Panc1 (cell line): Measurements from ENCODE around the gene GADD45G. TPM values are rescaled to one million over a fixed set of nuclear protein-coding genes. Genes with fewer than 3 reads are reported as not detected.

Experiments used
- ATAC-seq: fragments of 200-7000 bp; cut with Tn5 transposase; 2 replicates; pipeline ENCODE4 v1.9.1; 2020; ENCODE audit warnings: mild to moderate bottlenecking, moderate library complexity
- BruUV-seq: library from RNA; stranded (reverse); fragments of 400-500 nt; replicated peaks from 2 replicates; lab custom pipeline; 2021; lab: Mats Ljungman, UMichigan
- CTCF ChIA-PET: fragments of 300-600 bp; sonication (Branson Sonifier 250); formaldehyde crosslinking; loops from one replicate; lab custom pipeline; 2022; ENCODE audit warnings: antibody characterized with exemption; lab: Charles Lee
- POLR2A ChIA-PET: fragments of 300-600 bp; sonication (Branson Sonifier 250); formaldehyde crosslinking; loops from one replicate; lab custom pipeline; 2022; ENCODE audit warnings: antibody characterized with exemption; lab: Charles Lee
- DNase-seq: peaks from one replicate; pipeline ENCODE4 v3.0.0-alpha.2; 2010; ENCODE audit warnings: low read depth, low spot score
- H3K27ac ChIP-seq: 2 replicates; pipeline ENCODE4 v1.5.1; 2011; ENCODE audit warnings: mild to moderate bottlenecking, low read length, inconsistent platforms
- H3K27me3 ChIP-seq: fragments of 200-500 bp; sonication (Bioruptor generic); 2 replicates; pipeline ENCODE4 v1.6.0; 2014; ENCODE audit warnings: low read length, inconsistent platforms; ENCODE audit not compliant: control insufficient read depth, insufficient read depth
- H3K36me3 ChIP-seq: fragments of 200-500 bp; sonication (Bioruptor generic); 2 replicates; pipeline ENCODE4 v1.5.1; 2014; ENCODE audit warnings: inconsistent platforms, mild to moderate bottlenecking, low read length, moderate library complexity; ENCODE audit not compliant: control insufficient read depth, insufficient read depth
- H3K4me1 ChIP-seq: 2 replicates; pipeline ENCODE4 v1.5.1; 2011; ENCODE audit warnings: inconsistent platforms, mild to moderate bottlenecking, low read length, moderate library complexity; ENCODE audit not compliant: control insufficient read depth, insufficient read depth
- H3K4me3 ChIP-seq, 2 experiments: 2 replicates each; pipeline ENCODE4 v1.5.1; 2011 to 2012; ENCODE audit warnings: low read depth in 2 of 2, low read length in 2 of 2, mild to moderate bottlenecking in 2 of 2, inconsistent platforms in 1 of 2, moderate library complexity in 1 of 2
- H3K9me3 ChIP-seq: fragments of 200-500 bp; sonication (Bioruptor generic); 2 replicates; pipeline ENCODE4 v1.5.1; 2014; ENCODE audit warnings: low read depth, mild to moderate bottlenecking, inconsistent platforms, low read length, moderate library complexity; ENCODE audit not compliant: control insufficient read depth, insufficient read depth
- CTCF ChIP-seq: fragments of 450-650 bp; IDR thresholded peaks from 2 replicates; pipeline ENCODE4 v1.5.1; 2017; ENCODE audit warnings: mild to moderate bottlenecking
- POLR2AphosphoS5 ChIP-seq: IDR thresholded peaks from 2 replicates; pipeline ENCODE4 v1.6.1; 2012; ENCODE audit warnings: mild to moderate bottlenecking, low read depth, low read length, moderate library complexity
- REST ChIP-seq, 2 experiments: IDR thresholded peaks; 2 replicates each; pipeline ENCODE4 v1.6.1; 2011 to 2012; ENCODE audit warnings: low read depth in 2 of 2, control low read depth in 1 of 2, low read length in 1 of 2, mild to moderate bottlenecking in 1 of 2, moderate library complexity in 1 of 2; ENCODE audit not compliant: insufficient read depth in 1 of 2
- SIN3A ChIP-seq: IDR thresholded peaks from 2 replicates; pipeline ENCODE4 v1.6.1; 2012; ENCODE audit warnings: low read depth, mild to moderate bottlenecking, low read length, moderate library complexity, borderline replicate concordance; ENCODE audit not compliant: insufficient read depth
- TCF7L2 ChIP-seq: IDR thresholded peaks from 2 replicates; pipeline ENCODE4 v1.6.1; 2011; ENCODE audit warnings: mild to moderate bottlenecking, low read depth, low read length, inconsistent platforms
- in situ Hi-C: cut with HindIII; loops from 2 replicates; pipeline ENCODE4 v1.10.0; 2016; ENCODE audit warnings: low sequenced_read_pairs, low pct_unique_long_range_greater_than_20kb
- intact Hi-C: fragments of 100-400 bp; cut with micrococcal nuclease; formaldehyde crosslinking; loops from one replicate; pipeline ENCODE4 v1.10.0; 2022; ENCODE audit not compliant: unreplicated experiment
- total RNA-seq: library from RNA; stranded (reverse); gene quantifications from one replicate; pipeline ENCODE4 v1.2.1, GENCODE V29; 2021; ENCODE audit not compliant: unreplicated experiment

GADD45G gene
- total RNA-seq, 1 experiment from 2014 or later: 1.2 TPM

- TF ChIP-seq TCF7L2 (no peak), CTCF (no peak), POLR2AphosphoS5 (no peak), SIN3A (no peak), REST (IDR thresholded peaks at IDR 0.05; ENCODE audit: insufficient read depth in 1 of 2, low read depth in 2 of 2, low read length in 1 of 2) (no peak)
- ATAC-seq (no peak), DNase-seq (no peak)
- no peaks in the 10 kb centered on the region for H3K4me1 ChIP-seq
- POLR2A ChIA-PET: interaction anchor here (0.5 to 0.6 kb wide), 2 partner anchors 16 to 726 kb away, joined by 3 to 4 read pairs; no protein-coding TSS in a partner anchor
- no peak overlapping the region for H3K27ac ChIP-seq
- no peak overlapping the region for H3K4me3 ChIP-seq
- H3K27me3 ChIP-seq: no peaks in the 10 kb centered on the region
- intact Hi-C loops: no loop called here
- in situ Hi-C loops: no loop called here
- H3K36me3 ChIP-seq: no peaks in the 10 kb centered on the region
- H3K9me3 ChIP-seq: no peaks in the 10 kb centered on the region
- no TSS peak for BruUV-seq
- CTCF ChIA-PET: no interaction called here
These were observed 18.4 kb downstream of the GADD45G start for GRCh38 chr9:89622933-89623861.

GRCh38 chr9:89623925-89624420, 19.2 kb downstream of the GADD45G start:
- no peaks in the 10 kb centered on the region for H3K4me1 ChIP-seq
- POLR2A ChIA-PET: interaction anchor here (0.6 kb wide), 1 partner anchor 727 kb away, joined by 3 read pairs; no protein-coding TSS in a partner anchor
- H3K36me3 ChIP-seq: no peaks in the 10 kb centered on the region
- H3K4me3 ChIP-seq: no peak overlapping the region
- CTCF ChIA-PET: no interaction called here
- no TSS peak for BruUV-seq
- H3K27ac ChIP-seq: no peak overlapping the region
- intact Hi-C loops: no loop called here
- in situ Hi-C loops: no loop called here
- TF ChIP-seq POLR2AphosphoS5 (no peak), REST (IDR thresholded peaks at IDR 0.05; ENCODE audit: insufficient read depth in 1 of 2, low read depth in 2 of 2, low read length in 1 of 2) (no peak), TCF7L2 (no peak), SIN3A (no peak), CTCF (no peak)
- ATAC-seq (no peak), DNase-seq (no peak)
- no peaks in the 10 kb centered on the region for H3K9me3 ChIP-seq
- no peaks in the 10 kb centered on the region; the same call in 1 of the 2 replicates for H3K27me3 ChIP-seq
